Activated naive CD8-positive, alpha-beta T cell treated with anti-CD3 and anti-CD28 coated beads for 36 hours (primary cell): ENCODE measurements around the gene HTR1D. TPM values are rescaled to one million over a fixed set of nuclear protein-coding genes. Genes with fewer than 3 reads are reported as not detected.
A peak's percentile ranks its signal among the peaks of the same experiment; 100 is the strongest.
"Not testable (repeated sequence)": the region's sequence is repeated elsewhere in the genome, so short reads cannot be mapped to it uniquely, and the experiment has no call there.

Experiments used
- DNase-seq: peaks from one replicate; pipeline ENCODE4 v3.0.0; 2021
- H3K27ac Mint-ChIP-seq: one replicate; pipeline ENCODE4 v1.8.0; 2022; ENCODE audit warnings: mild to moderate bottlenecking, moderate library complexity, mixed read lengths
- H3K27me3 Mint-ChIP-seq: one replicate; pipeline ENCODE4 v1.8.0; 2022; ENCODE audit warnings: mild to moderate bottlenecking, mixed read lengths
- H3K36me3 Mint-ChIP-seq: one replicate; pipeline ENCODE4 v1.8.0; 2021; ENCODE audit warnings: mild to moderate bottlenecking, mixed read lengths
- H3K4me1 Mint-ChIP-seq: one replicate; pipeline ENCODE4 v1.8.0; 2021; ENCODE audit warnings: mixed read lengths
- H3K4me3 Mint-ChIP-seq: one replicate; pipeline ENCODE4 v1.8.0; 2022; ENCODE audit warnings: mild to moderate bottlenecking, moderate library complexity, mixed read lengths
- H3K9me3 Mint-ChIP-seq: one replicate; pipeline ENCODE4 v1.8.0; 2022; ENCODE audit warnings: mixed read lengths
- total RNA-seq, 2 experiments: library from RNA; stranded (reverse); gene quantifications; one replicate each; pipeline ENCODE4 v1.2.3, GENCODE V29; 2021

The HTR1D gene
- not detected for total RNA-seq

- Mint-ChIP-seq H3K36me3 (no peaks in the 10 kb centered on the region), H3K4me1 (no peaks in the 10 kb centered on the region), H3K9me3 (no peaks in the 10 kb centered on the region), H3K4me3 (peak within 1 kb of the TSS; percentile 23), H3K27ac (no peak within 1 kb of the TSS), H3K27me3 (peaks cover 77% of the 10 kb centered on the region)
- peak; percentile 12 for DNase-seq
These were observed at the start of gene HTR1D for GRCh38 chr1:23217421-23218115. TSS of gene HTR1D (minus strand) at chr1:23217502. CDS start at chr1:23194219, 23,283 bp downstream.

- DNase-seq: no peak
- no peak overlapping the region for H3K4me3 Mint-ChIP-seq
- H3K27ac Mint-ChIP-seq: no peak overlapping the region
- no peaks in the 10 kb centered on the region for H3K9me3 Mint-ChIP-seq
- H3K4me1 Mint-ChIP-seq: no peaks in the 10 kb centered on the region
- H3K36me3 Mint-ChIP-seq: no peaks in the 10 kb centered on the region
- no peaks in the 10 kb centered on the region for H3K27me3 Mint-ChIP-seq
These were observed 46.1 kb upstream of the HTR1D start for GRCh38 chr1:23263380-23263887.

- not testable (repeated sequence) for H3K4me1 Mint-ChIP-seq, H3K27ac Mint-ChIP-seq, DNase-seq, H3K4me3 Mint-ChIP-seq, H3K9me3 Mint-ChIP-seq, H3K36me3 Mint-ChIP-seq, H3K27me3 Mint-ChIP-seq
These were observed 40.8 kb upstream of the HTR1D start for GRCh38 chr1:23258082-23258481.

- H3K27ac Mint-ChIP-seq, H3K4me3 Mint-ChIP-seq, H3K4me1 Mint-ChIP-seq, DNase-seq, H3K9me3 Mint-ChIP-seq, H3K27me3 Mint-ChIP-seq, H3K36me3 Mint-ChIP-seq: not testable (repeated sequence)
These were observed 40.1 kb upstream of the HTR1D start for GRCh38 chr1:23257371-23257770.

- H3K9me3 Mint-ChIP-seq: no peaks in the 10 kb centered on the region
- H3K4me3 Mint-ChIP-seq: no peak overlapping the region
- no peak for DNase-seq
- no peak overlapping the region for H3K27ac Mint-ChIP-seq
- no peaks in the 10 kb centered on the region for H3K27me3 Mint-ChIP-seq
- no peaks in the 10 kb centered on the region for H3K4me1 Mint-ChIP-seq
- no peaks in the 10 kb centered on the region for H3K36me3 Mint-ChIP-seq
These were observed 37.3 kb upstream of the HTR1D start for GRCh38 chr1:23254584-23254983.

- no peaks in the 10 kb centered on the region for H3K36me3 Mint-ChIP-seq
- no peaks in the 10 kb centered on the region for H3K9me3 Mint-ChIP-seq
- H3K27me3 Mint-ChIP-seq: no peaks in the 10 kb centered on the region
- no peak for DNase-seq
- no peaks in the 10 kb centered on the region for H3K4me1 Mint-ChIP-seq
- H3K4me3 Mint-ChIP-seq: no peak overlapping the region
- H3K27ac Mint-ChIP-seq: no peak overlapping the region
These were observed 34.5 kb upstream of the HTR1D start for GRCh38 chr1:23251812-23252211.

- H3K27me3 Mint-ChIP-seq: no peaks in the 10 kb centered on the region
- no peak overlapping the region for H3K4me3 Mint-ChIP-seq
- H3K9me3 Mint-ChIP-seq: no peaks in the 10 kb centered on the region
- H3K4me1 Mint-ChIP-seq: no peaks in the 10 kb centered on the region
- no peak for DNase-seq
- no peak overlapping the region for H3K27ac Mint-ChIP-seq
- H3K36me3 Mint-ChIP-seq: no peaks in the 10 kb centered on the region
These were observed 32.6 kb upstream of the HTR1D start for GRCh38 chr1:23249787-23250454.

- Mint-ChIP-seq H3K27ac (no peak overlapping the region), H3K36me3 (no peaks in the 10 kb centered on the region), H3K4me3 (no peak overlapping the region), H3K9me3 (no peaks in the 10 kb centered on the region), H3K4me1 (no peaks in the 10 kb centered on the region), H3K27me3 (no peaks in the 10 kb centered on the region)
- DNase-seq: no peak
These were observed 30.0 kb upstream of the HTR1D start for GRCh38 chr1:23247276-23247675.

- Mint-ChIP-seq H3K36me3 (no peaks in the 10 kb centered on the region), H3K9me3 (no peaks in the 10 kb centered on the region), H3K27ac (no peak overlapping the region), H3K27me3 (no peaks in the 10 kb centered on the region), H3K4me1 (no peaks in the 10 kb centered on the region), H3K4me3 (no peak overlapping the region)
- no peak for DNase-seq
These were observed 29.0 kb upstream of the HTR1D start for GRCh38 chr1:23246274-23246673.

- Mint-ChIP-seq H3K4me1 (no peaks in the 10 kb centered on the region), H3K9me3 (no peaks in the 10 kb centered on the region), H3K27me3 (no peaks in the 10 kb centered on the region), H3K27ac (no peak overlapping the region), H3K4me3 (no peak overlapping the region), H3K36me3 (no peaks in the 10 kb centered on the region)
- no peak for DNase-seq
These were observed 27.0 kb upstream of the HTR1D start for GRCh38 chr1:23244256-23244761.

- H3K27ac Mint-ChIP-seq: no peak overlapping the region
- DNase-seq: no peak
- H3K4me3 Mint-ChIP-seq: no peak overlapping the region
- no peaks in the 10 kb centered on the region for H3K9me3 Mint-ChIP-seq
- H3K4me1 Mint-ChIP-seq: no peaks in the 10 kb centered on the region
- H3K27me3 Mint-ChIP-seq: no peaks in the 10 kb centered on the region
- no peaks in the 10 kb centered on the region for H3K36me3 Mint-ChIP-seq
These were observed 25.1 kb upstream of the HTR1D start for GRCh38 chr1:23242414-23242813.

GRCh38 chr1:23239638-23240295 is 22.5 kb upstream of the HTR1D start:
- H3K36me3 Mint-ChIP-seq: no peaks in the 10 kb centered on the region
- no peak overlapping the region for H3K4me3 Mint-ChIP-seq
- no peak overlapping the region for H3K27ac Mint-ChIP-seq
- H3K9me3 Mint-ChIP-seq: no peaks in the 10 kb centered on the region
- peaks cover 4% of the 10 kb centered on the region for H3K27me3 Mint-ChIP-seq
- DNase-seq: no peak
- H3K4me1 Mint-ChIP-seq: no peaks in the 10 kb centered on the region

GRCh38 chr1:23238565-23238964 is 21.3 kb upstream of the HTR1D start:
- H3K4me1 Mint-ChIP-seq: no peaks in the 10 kb centered on the region
- no peak overlapping the region for H3K27ac Mint-ChIP-seq
- H3K36me3 Mint-ChIP-seq: no peaks in the 10 kb centered on the region
- peaks cover 4% of the 10 kb centered on the region for H3K27me3 Mint-ChIP-seq
- H3K9me3 Mint-ChIP-seq: no peaks in the 10 kb centered on the region
- DNase-seq: no peak
- H3K4me3 Mint-ChIP-seq: no peak overlapping the region

- DNase-seq: no peak
- Mint-ChIP-seq H3K36me3 (no peaks in the 10 kb centered on the region), H3K4me3 (no peak overlapping the region), H3K4me1 (no peaks in the 10 kb centered on the region), H3K27me3 (peaks cover 4% of the 10 kb centered on the region), H3K9me3 (no peaks in the 10 kb centered on the region), H3K27ac (no peak overlapping the region)
These were observed 20.2 kb upstream of the HTR1D start for GRCh38 chr1:23237508-23237907.

GRCh38 chr1:23227806-23228205 is 10.5 kb upstream of the HTR1D start:
- H3K27ac Mint-ChIP-seq: no peak overlapping the region
- H3K27me3 Mint-ChIP-seq: peaks cover 19% of the 10 kb centered on the region
- no peaks in the 10 kb centered on the region for H3K36me3 Mint-ChIP-seq
- H3K4me3 Mint-ChIP-seq: no peak overlapping the region
- peaks cover 5% of the 10 kb centered on the region for H3K9me3 Mint-ChIP-seq
- no peaks in the 10 kb centered on the region for H3K4me1 Mint-ChIP-seq
- DNase-seq: no peak
